ENCODE measurements around the gene MATR3.

DNA sequence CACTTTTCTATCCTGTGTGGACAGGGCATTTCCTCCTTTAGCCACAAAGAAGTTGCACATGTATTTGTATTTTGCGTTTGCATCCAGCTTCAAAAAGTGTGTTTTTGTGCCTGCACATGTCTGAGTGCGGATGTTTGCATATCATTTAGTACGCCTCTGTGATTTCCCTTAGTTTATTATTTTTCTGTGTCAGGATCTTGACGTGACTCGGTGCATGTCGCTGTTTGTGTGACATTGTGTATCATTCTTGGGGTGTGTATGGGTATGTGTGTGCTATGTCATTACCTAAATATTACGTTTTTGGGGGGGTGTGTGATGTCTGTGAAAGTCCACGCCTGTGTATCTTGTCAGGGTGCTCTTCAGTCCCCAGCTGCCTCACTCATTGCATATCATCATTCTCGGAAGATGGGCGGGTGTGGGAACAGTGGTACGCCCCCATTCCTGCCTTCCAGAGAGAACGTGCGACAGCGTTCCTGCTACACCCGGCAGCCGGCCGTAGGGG lies 47.7 kb downstream of the MATR3 start:
- TF ChIP-seq, protein P1, sequence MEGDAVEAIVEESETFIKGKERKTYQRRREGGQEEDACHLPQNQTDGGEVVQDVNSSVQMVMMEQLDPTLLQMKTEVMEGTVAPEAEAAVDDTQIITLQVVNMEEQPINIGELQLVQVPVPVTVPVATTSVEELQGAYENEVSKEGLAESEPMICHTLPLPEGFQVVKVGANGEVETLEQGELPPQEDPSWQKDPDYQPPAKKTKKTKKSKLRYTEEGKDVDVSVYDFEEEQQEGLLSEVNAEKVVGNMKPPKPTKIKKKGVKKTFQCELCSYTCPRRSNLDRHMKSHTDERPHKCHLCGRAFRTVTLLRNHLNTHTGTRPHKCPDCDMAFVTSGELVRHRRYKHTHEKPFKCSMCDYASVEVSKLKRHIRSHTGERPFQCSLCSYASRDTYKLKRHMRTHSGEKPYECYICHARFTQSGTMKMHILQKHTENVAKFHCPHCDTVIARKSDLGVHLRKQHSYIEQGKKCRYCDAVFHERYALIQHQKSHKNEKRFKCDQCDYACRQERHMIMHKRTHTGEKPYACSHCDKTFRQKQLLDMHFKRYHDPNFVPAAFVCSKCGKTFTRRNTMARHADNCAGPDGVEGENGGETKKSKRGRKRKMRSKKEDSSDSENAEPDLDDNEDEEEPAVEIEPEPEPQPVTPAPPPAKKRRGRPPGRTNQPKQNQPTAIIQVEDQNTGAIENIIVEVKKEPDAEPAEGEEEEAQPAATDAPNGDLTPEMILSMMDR (IDR thresholded peaks at IDR 0.05; ENCODE audit: insufficient read depth, low read length, poor library complexity, severe bottlenecking): no peak
- TF ChIP-seq EZH2phosphoT487 (conservative IDR thresholded peaks at IDR 0.05; ENCODE audit: low read length): no peak
